ENCODE results near the gene SNX14.

DNA sequence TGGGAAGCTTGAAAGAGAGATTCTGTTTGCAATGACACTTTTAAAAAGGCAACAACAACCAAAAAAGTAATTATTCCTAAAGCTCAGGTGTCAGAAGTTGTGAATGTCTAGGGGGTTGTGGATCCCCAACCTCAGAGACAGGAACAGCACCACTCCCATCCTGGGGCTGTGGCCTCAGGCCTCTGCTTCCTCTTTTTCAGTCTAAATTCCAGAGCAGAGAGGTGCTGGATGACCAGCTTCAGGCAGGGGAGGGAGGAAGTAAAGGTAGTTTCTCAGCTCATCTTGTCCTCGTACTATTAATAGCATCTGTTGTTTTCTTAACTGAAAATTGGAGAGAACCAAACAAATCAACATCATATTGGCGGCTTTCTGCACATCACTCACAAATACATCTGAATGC, 135.5 kb downstream of the SNX14 start:
- no peak for TF ChIP-seq POLR2A (IDR thresholded peaks at IDR 0.05)
- TF ChIP-seq, protein P1, sequence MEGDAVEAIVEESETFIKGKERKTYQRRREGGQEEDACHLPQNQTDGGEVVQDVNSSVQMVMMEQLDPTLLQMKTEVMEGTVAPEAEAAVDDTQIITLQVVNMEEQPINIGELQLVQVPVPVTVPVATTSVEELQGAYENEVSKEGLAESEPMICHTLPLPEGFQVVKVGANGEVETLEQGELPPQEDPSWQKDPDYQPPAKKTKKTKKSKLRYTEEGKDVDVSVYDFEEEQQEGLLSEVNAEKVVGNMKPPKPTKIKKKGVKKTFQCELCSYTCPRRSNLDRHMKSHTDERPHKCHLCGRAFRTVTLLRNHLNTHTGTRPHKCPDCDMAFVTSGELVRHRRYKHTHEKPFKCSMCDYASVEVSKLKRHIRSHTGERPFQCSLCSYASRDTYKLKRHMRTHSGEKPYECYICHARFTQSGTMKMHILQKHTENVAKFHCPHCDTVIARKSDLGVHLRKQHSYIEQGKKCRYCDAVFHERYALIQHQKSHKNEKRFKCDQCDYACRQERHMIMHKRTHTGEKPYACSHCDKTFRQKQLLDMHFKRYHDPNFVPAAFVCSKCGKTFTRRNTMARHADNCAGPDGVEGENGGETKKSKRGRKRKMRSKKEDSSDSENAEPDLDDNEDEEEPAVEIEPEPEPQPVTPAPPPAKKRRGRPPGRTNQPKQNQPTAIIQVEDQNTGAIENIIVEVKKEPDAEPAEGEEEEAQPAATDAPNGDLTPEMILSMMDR (IDR thresholded peaks at IDR 0.05) = no peak
- TF ChIP-seq POLR2AphosphoS5 (IDR thresholded peaks at IDR 0.05) = no peak
